Peyer's patch (tissue), 4 donors: ENCODE data around the gene GPR137B.

Experiments used
- CTCF ChIP-seq, 6 experiments: fragments of 450-650 bp in 4 of 6; fragments of 200-600 bp in 2 of 6; sonication (generic) in 1 of 6; IDR thresholded peaks; one replicate each; pipeline ENCODE4 v1.5.1; 2017 to 2019; ENCODE audit warnings: antibody characterized with exemption in 6 of 6, mild to moderate bottlenecking in 3 of 6, moderate library complexity in 1 of 6
- POLR2A ChIP-seq, 2 donors: fragments of 450-650 bp; IDR thresholded peaks; one replicate each; pipeline ENCODE4 v1.5.1; 2017; ENCODE audit warnings: antibody characterized with exemption in 2 of 2, mild to moderate bottlenecking in 2 of 2, moderate library complexity in 2 of 2

- TF ChIP-seq CTCF (IDR thresholded peaks at IDR 0.05) (peak; percentile 75 to 85 (median 82)), POLR2A (IDR thresholded peaks at IDR 0.05) (no peak)
Observed at GRCh38 chr1:236103646-236104218, 38.6 kb upstream of the GPR137B start.
